HepG2 (cell line): ENCODE measurements around the gene SBK1. TPM values are rescaled to one million over a fixed set of nuclear protein-coding genes. Genes with fewer than 3 reads are reported as not detected.

Source experiments
- ATF2 ChIP-seq: sonication (generic); formaldehyde crosslinking; IDR thresholded peaks from 2 replicates; pipeline ENCODE4 v1.4.0; 2020; ENCODE audit warnings: missing genetic modification reagents
- CENPBD1 ChIP-seq: sonication (generic); formaldehyde crosslinking; IDR thresholded peaks from 2 replicates; pipeline ENCODE4 v1.8.0; 2022; ENCODE audit warnings: missing genetic modification reagents, low read depth, mild to moderate bottlenecking, borderline replicate concordance
- DDIT3 ChIP-seq: sonication (generic); formaldehyde crosslinking; IDR thresholded peaks from 2 replicates; pipeline ENCODE4 v1.4.0; 2020; ENCODE audit warnings: mild to moderate bottlenecking, missing genetic modification reagents
- FOXP1 ChIP-seq, 2 experiments: fragments of 450-650 bp in 1 of 2; IDR thresholded peaks; 2 replicates each; pipeline ENCODE4 v1.6.1; 2017 to 2018; ENCODE audit warnings: antibody characterized with exemption in 1 of 2
- HMG20A ChIP-seq: IDR thresholded peaks from 2 replicates; pipeline ENCODE4 v1.6.1; 2016; ENCODE audit warnings: borderline replicate concordance
- MAFK ChIP-seq, 2 experiments: IDR thresholded peaks in 1 of 2; conservative IDR thresholded peaks in 1 of 2; 2 replicates each; pipeline ENCODE4 v1.6.1; 2011; ENCODE audit warnings: improper control_type of control experiment in 2 of 2, low read length in 2 of 2
- MIXL1 ChIP-seq: IDR thresholded peaks from 2 replicates; pipeline ENCODE4 v1.6.1; 2016
- MYNN ChIP-seq: sonication (generic); formaldehyde crosslinking; IDR thresholded peaks from 2 replicates; pipeline ENCODE4 v1.4.0; 2020; ENCODE audit warnings: mild to moderate bottlenecking, low read depth, missing genetic modification reagents
- NFIC ChIP-seq: IDR thresholded peaks from 2 replicates; pipeline ENCODE4 v1.6.1; 2012; ENCODE audit warnings: mild to moderate bottlenecking, low read length, inconsistent platforms
- RFXAP ChIP-seq: sonication (generic); formaldehyde crosslinking; IDR thresholded peaks from 2 replicates; pipeline ENCODE4 v1.4.0; 2020; ENCODE audit warnings: missing genetic modification reagents, borderline replicate concordance
- SALL2 ChIP-seq: sonication (generic); formaldehyde crosslinking; IDR thresholded peaks from 2 replicates; pipeline ENCODE4 v1.8.1; 2023; ENCODE audit warnings: mild to moderate bottlenecking, missing genetic modification reagents, inconsistent platforms
- SP4 ChIP-seq: sonication (generic); formaldehyde crosslinking; IDR thresholded peaks from 2 replicates; pipeline ENCODE4 v1.8.1; 2023; ENCODE audit warnings: mild to moderate bottlenecking, missing genetic modification reagents
- TFE3 ChIP-seq: IDR thresholded peaks from 2 replicates; pipeline ENCODE4 v1.6.1; 2016
- ZBTB38 ChIP-seq: sonication (generic); formaldehyde crosslinking; IDR thresholded peaks from 2 replicates; pipeline ENCODE4 v1.5.1; 2020; ENCODE audit warnings: mild to moderate bottlenecking, missing genetic modification reagents
- ZKSCAN5 ChIP-seq: sonication (generic); formaldehyde crosslinking; IDR thresholded peaks from 2 replicates; pipeline ENCODE4 v1.5.1; 2020; ENCODE audit warnings: mild to moderate bottlenecking, missing genetic modification reagents
- ZNF10 ChIP-seq: sonication (generic); formaldehyde crosslinking; IDR thresholded peaks from 2 replicates; pipeline ENCODE4 v1.4.0; 2020; ENCODE audit warnings: mild to moderate bottlenecking, low read depth, missing genetic modification reagents, borderline replicate concordance
- ZNF124 ChIP-seq: sonication (generic); formaldehyde crosslinking; IDR thresholded peaks from 2 replicates; pipeline ENCODE4 v1.4.0; 2020; ENCODE audit warnings: missing genetic modification reagents
- ZNF263 ChIP-seq: sonication (generic); formaldehyde crosslinking; IDR thresholded peaks from 2 replicates; pipeline ENCODE4 v1.4.0; 2020; ENCODE audit warnings: missing genetic modification reagents
- ZNF335 ChIP-seq: sonication (generic); formaldehyde crosslinking; IDR thresholded peaks from 2 replicates; pipeline ENCODE4 v1.4.0; 2020; ENCODE audit warnings: missing genetic modification reagents
- ZNF574 ChIP-seq: sonication (generic); formaldehyde crosslinking; IDR thresholded peaks from 2 replicates; pipeline ENCODE4 v1.4.0; 2020; ENCODE audit warnings: missing genetic modification reagents
- ZNF691 ChIP-seq: sonication (generic); formaldehyde crosslinking; IDR thresholded peaks from 2 replicates; pipeline ENCODE4 v1.4.0; 2020; ENCODE audit warnings: missing genetic modification reagents, low read depth, mild to moderate bottlenecking, borderline replicate concordance
- ZNF720 ChIP-seq: sonication (generic); formaldehyde crosslinking; IDR thresholded peaks from 2 replicates; pipeline ENCODE4 v1.4.0; 2020; ENCODE audit warnings: missing genetic modification reagents
- ZNF780A ChIP-seq: sonication (generic); formaldehyde crosslinking; IDR thresholded peaks from 2 replicates; pipeline ENCODE4 v1.8.0; 2022; ENCODE audit warnings: mild to moderate bottlenecking, missing genetic modification reagents, moderate library complexity
- ZSCAN22 ChIP-seq: sonication (generic); formaldehyde crosslinking; IDR thresholded peaks from 2 replicates; pipeline ENCODE4 v1.4.0; 2020; ENCODE audit warnings: mild to moderate bottlenecking, missing genetic modification reagents
- polyA plus RNA-seq, 8 experiments: library from polyadenylated mRNA; depleted of rRNA in 3 of 8; stranded (reverse) in 7 of 8; unstranded in 1 of 8; fragments of >200 nt; fragmentation: Illumina TruSeq in 4 of 8; extraction: Trizol in 4 of 8; gene quantifications; 2 replicates each; pipeline versions ENCODE4 v1.2.1 to v1.2.3, GENCODE V29; 2011 to 2016; ENCODE audit warnings: low read depth in 4 of 8, missing spikeins in 1 of 8, mixed read lengths in 1 of 8; ENCODE audit not compliant: insufficient read depth in 1 of 8
- total RNA-seq, 5 experiments: library from RNA; depleted of rRNA; stranded (reverse); fragments of >200 nt; fragmentation: Illumina TruSeq; extraction: Trizol; gene quantifications; 2 replicates each; pipeline ENCODE4 v1.2.3, GENCODE V29; 2016; ENCODE audit warnings: low read depth in 1 of 5

Gene SBK1
- total and polyA plus RNA-seq, 2 of the 13 experiments (the other 11 are each of a cell fraction or from before 2014, with no cell fraction given), result 0.15 to 0.17 TPM

GRCh38 chr16:28324235-28324886, 32.0 kb downstream of the SBK1 start (continued):
- TF ChIP-seq TFE3 (CRISPR knock-in tag) (no peak), NFIC (no peak), ZNF691 (no peak; the same call in 1 of the 2 replicates), CENPBD1 (CRISPR knock-in tag) (no peak), ZNF124 (0 out of 2 replicates have a peak, but pooled peaks have one; percentile 28), ZNF574 (CRISPR knock-in tag) (no peak), DDIT3 (CRISPR knock-in tag) (no peak), MAFK (conservative IDR thresholded peaks at IDR 0.05 in 1 of 2, IDR thresholded peaks at IDR 0.05 in 1 of 2; ENCODE audit: low read length in 2 of 2) (no peak), SALL2 (CRISPR knock-in tag) (no peak), MYNN (CRISPR knock-in tag) (no peak), ZNF780A (CRISPR knock-in tag) (no peak), ATF2 (CRISPR knock-in tag) (no peak), ZNF263 (CRISPR knock-in tag) (0 out of 2 replicates have a peak, but pooled peaks have one; percentile 19), ZBTB38 (no peak), HMG20A (CRISPR knock-in tag) (0 out of 2 replicates have a peak, but pooled peaks have one; percentile 39), ZSCAN22 (CRISPR knock-in tag) (no peak), SP4 (CRISPR knock-in tag) (no peak), FOXP1 (IDR thresholded peaks at IDR 0.05) (no peak), FOXP1 (CRISPR knock-in tag; IDR thresholded peaks at IDR 0.05) (peak; percentile 69), MIXL1 (CRISPR knock-in tag) (peak; percentile 90), ZNF335 (CRISPR knock-in tag) (peak; percentile 84; the same call in 1 of the 2 replicates), ZKSCAN5 (CRISPR knock-in tag) (no peak), ZNF10 (CRISPR knock-in tag) (no peak), RFXAP (0 out of 2 replicates have a peak, but pooled peaks have one; percentile 30), ZNF720 (CRISPR knock-in tag) (no peak)
